ENCODE data around the gene FERMT3. TPM values are rescaled to one million over a fixed set of nuclear protein-coding genes. Genes with fewer than 3 reads are reported as not detected.

FERMT3 gene
- total and polyA plus RNA-seq, 4 donors = 17.4 to 182 (median 84.5) TPM

DNA sequence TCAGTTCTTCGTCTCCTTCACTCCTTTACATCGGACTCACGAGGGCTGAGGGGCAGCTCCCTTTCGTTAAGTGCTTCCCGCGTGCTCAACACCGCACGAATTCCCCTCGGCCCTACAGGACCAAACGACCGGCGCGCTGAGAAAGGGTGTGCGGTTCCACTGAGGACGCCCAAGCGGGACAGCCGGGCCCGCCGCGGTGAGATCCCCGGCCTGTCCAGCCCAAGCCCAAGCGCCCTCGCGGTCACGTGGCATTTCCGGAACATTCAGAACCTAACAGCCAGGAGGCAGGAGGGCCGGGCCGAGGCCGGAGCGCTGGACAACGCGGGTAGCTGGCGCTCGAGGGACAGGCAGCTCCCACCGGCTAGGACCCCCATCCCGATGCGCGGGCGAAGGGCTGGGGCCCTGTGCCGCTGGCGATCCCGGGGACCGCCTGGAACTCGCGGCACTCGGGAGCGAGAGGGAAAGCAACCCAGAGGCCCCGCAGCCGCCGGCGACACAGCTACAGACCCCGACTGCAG, 21.3 kb upstream of the FERMT3 start:
- peaks cover 0 to 6% (median 0%) of the 10 kb centered on the region in 4 donors for H3K36me3 ChIP-seq (ENCODE audit: control insufficient read depth in 4 of 4, insufficient read depth in 4 of 4, low read length in 4 of 4)
- TF ChIP-seq, protein P1, sequence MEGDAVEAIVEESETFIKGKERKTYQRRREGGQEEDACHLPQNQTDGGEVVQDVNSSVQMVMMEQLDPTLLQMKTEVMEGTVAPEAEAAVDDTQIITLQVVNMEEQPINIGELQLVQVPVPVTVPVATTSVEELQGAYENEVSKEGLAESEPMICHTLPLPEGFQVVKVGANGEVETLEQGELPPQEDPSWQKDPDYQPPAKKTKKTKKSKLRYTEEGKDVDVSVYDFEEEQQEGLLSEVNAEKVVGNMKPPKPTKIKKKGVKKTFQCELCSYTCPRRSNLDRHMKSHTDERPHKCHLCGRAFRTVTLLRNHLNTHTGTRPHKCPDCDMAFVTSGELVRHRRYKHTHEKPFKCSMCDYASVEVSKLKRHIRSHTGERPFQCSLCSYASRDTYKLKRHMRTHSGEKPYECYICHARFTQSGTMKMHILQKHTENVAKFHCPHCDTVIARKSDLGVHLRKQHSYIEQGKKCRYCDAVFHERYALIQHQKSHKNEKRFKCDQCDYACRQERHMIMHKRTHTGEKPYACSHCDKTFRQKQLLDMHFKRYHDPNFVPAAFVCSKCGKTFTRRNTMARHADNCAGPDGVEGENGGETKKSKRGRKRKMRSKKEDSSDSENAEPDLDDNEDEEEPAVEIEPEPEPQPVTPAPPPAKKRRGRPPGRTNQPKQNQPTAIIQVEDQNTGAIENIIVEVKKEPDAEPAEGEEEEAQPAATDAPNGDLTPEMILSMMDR (IDR thresholded peaks at IDR 0.05; ENCODE audit: control extremely low read depth, extremely low read depth) = no peak
- DNase-seq (peak in 1 of 3 donors; percentile 85), ATAC-seq (ENCODE audit: insufficient read depth, low FRiP score) (peak; percentile 39)
- WGBS, 2 donors = 0% methylated on average over 52 of the region's 52 CpGs
- peak overlapping the region; percentile 69 for H3K4me3 ChIP-seq
- no peaks in the 10 kb centered on the region for H3K27me3 ChIP-seq (ENCODE audit: control insufficient read depth in 3 of 3, insufficient read depth in 3 of 3, low read length in 2 of 3)
- peak overlapping the region; percentile 60 to 75 for H3K9ac ChIP-seq (ENCODE audit: insufficient read depth in 1 of 2, low read length in 2 of 2)
- H3K27ac ChIP-seq (ENCODE audit: low read depth in 1 of 2, low read length in 1 of 2) = peak overlapping the region; percentile 93 to 98
- peaks cover 0 to 33% (median 4%) of the 10 kb centered on the region in 5 donors for H3K4me1 ChIP-seq (ENCODE audit: control insufficient read depth in 5 of 5, insufficient read depth in 5 of 5, low read length in 5 of 5)
- no peaks in the 10 kb centered on the region for H3K9me3 ChIP-seq (ENCODE audit: control insufficient read depth in 4 of 4, insufficient read depth in 3 of 4, low read length in 3 of 4)

DNA sequence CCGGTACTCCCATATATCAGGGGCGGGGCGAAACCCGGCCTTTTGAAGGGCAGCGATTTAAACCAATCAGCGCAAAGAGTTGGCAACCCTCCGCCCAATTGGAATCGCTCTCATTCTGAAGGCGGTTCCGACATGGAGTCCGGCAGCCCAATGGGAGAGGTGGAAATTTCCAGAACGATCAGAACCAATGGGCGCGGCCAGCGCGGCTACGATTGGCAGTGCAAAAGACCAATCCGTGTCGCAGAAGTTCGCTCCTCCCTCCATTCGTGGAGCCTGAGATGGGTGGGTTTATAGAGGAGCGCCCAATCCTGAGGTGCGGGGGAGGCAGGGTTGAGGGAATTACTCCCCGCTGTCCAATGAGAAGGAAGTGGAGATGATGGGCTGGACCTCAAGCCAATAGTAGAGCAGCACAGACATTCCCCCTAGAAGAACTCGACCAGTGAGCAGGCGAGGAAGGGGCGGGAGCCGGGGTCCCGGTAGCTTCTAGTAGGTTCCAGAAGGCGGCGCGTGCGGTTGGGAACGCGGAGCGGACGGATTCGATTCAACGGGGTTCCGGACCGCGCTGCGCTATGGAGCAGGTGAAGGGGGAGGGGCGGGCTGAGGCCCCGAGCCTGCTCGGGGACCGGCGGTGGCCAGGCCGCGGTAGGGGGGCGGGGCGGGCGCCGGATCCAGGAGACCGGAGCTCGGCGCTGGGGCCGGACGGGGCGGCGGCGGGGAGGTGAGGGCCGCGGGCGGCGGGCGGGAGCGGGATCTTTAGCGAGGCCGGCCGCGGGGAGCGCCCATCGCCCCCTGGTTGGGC, 20.6 kb upstream of the FERMT3 start, which contains the start of gene STIP1:
Gene STIP1, plus strand, starts transcription at position 479 of the 799 bp plus-strand sequence. Its CDS starts 91 bp downstream, at position 570.
- peak; percentile 100 for DNase-seq
- Histone ChIP-seq H3K4me1 (ENCODE audit: control insufficient read depth in 5 of 5, insufficient read depth in 5 of 5, low read length in 5 of 5) (peaks cover 0 to 27% (median 4%) of the 10 kb centered on the region in 5 donors), H3K9ac (ENCODE audit: insufficient read depth in 1 of 2, low read length in 2 of 2) (peak within 1 kb of the TSS; percentile 60 to 75), H3K27ac (ENCODE audit: low read depth in 1 of 2, low read length in 1 of 2) (peak within 1 kb of the TSS; percentile 93 to 98), H3K27me3 (ENCODE audit: control insufficient read depth in 3 of 3, insufficient read depth in 3 of 3, low read length in 2 of 3) (no peaks in the 10 kb centered on the region), H3K36me3 (ENCODE audit: control insufficient read depth in 4 of 4, insufficient read depth in 4 of 4, low read length in 4 of 4) (peaks cover 0 to 6% (median 0%) of the 10 kb centered on the region in 4 donors), H3K4me3 (peak within 1 kb of the TSS; percentile 69), H3K9me3 (ENCODE audit: control insufficient read depth in 4 of 4, insufficient read depth in 3 of 4, low read length in 3 of 4) (no peaks in the 10 kb centered on the region)
- peak; percentile 92 for ATAC-seq (ENCODE audit: insufficient read depth, low FRiP score)
- WGBS, 2 donors = 1% methylated on average over 66 to 74 of the region's 74 CpGs
- TF ChIP-seq, protein P1 (IDR thresholded peaks at IDR 0.05; ENCODE audit: control extremely low read depth, extremely low read depth) = no peak

DNA sequence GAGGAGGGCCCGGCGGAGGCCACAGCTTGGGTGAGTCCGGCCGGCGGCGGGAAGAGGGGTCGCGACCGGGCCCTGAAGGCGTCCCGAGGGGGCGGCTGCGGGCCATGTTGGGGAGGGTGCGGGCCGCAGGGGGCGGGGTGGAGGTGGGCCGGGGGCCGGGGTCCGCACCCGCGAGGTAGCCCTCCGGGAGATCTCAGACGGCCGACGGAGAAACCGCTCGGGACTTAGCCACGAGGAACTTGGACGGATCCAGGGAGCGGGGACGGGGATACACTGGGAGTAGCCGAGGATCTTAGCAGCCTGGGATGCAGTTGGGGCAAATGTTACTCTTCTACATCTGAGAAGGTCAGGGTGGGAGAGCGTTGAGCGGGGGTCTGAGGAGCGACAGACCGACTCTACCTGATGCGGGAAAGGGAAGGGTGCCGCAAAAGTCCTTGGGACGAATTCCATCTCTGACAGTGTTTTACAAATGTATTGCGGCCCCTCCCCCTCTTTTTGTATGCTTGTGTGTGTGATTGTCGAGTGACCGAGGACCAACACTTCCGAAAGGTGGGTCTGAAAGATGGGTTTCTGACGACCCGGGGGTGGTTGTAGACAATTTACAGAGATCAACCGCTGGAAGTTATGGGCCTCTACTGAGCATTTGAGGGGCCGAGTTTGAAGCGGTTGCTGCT, 19.9 kb upstream of the FERMT3 start:
- no peak for ATAC-seq (ENCODE audit: insufficient read depth, low FRiP score)
- H3K27ac ChIP-seq (ENCODE audit: low read depth in 1 of 2, low read length in 1 of 2) = peak overlapping the region; percentile 80
- H3K4me1 ChIP-seq (ENCODE audit: control insufficient read depth in 5 of 5, insufficient read depth in 5 of 5, low read length in 5 of 5) = peaks cover 0 to 20% (median 4%) of the 10 kb centered on the region in 5 donors
- TF ChIP-seq, protein P1 (IDR thresholded peaks at IDR 0.05; ENCODE audit: control extremely low read depth, extremely low read depth) = no peak
- H3K9ac ChIP-seq (ENCODE audit: insufficient read depth in 1 of 2, low read length in 2 of 2) = no peak overlapping the region
- peak in 2 of 3 donors; percentile 26 to 34 for DNase-seq
- no peaks in the 10 kb centered on the region for H3K9me3 ChIP-seq (ENCODE audit: control insufficient read depth in 4 of 4, insufficient read depth in 3 of 4, low read length in 3 of 4)
- WGBS, 2 donors = 0 to 1% methylated on average over 33 to 48 of the region's 48 CpGs
- H3K27me3 ChIP-seq (ENCODE audit: control insufficient read depth in 3 of 3, insufficient read depth in 3 of 3, low read length in 2 of 3) = no peaks in the 10 kb centered on the region
- H3K36me3 ChIP-seq (ENCODE audit: control insufficient read depth in 4 of 4, insufficient read depth in 4 of 4, low read length in 4 of 4) = peaks cover 0 to 6% (median 0%) of the 10 kb centered on the region in 4 donors
- H3K4me3 ChIP-seq = no peak overlapping the region

Data from lung (tissue), 12 donors.